ENCODE measurements around the gene AKAP10.

Gene AKAP10

DNA sequence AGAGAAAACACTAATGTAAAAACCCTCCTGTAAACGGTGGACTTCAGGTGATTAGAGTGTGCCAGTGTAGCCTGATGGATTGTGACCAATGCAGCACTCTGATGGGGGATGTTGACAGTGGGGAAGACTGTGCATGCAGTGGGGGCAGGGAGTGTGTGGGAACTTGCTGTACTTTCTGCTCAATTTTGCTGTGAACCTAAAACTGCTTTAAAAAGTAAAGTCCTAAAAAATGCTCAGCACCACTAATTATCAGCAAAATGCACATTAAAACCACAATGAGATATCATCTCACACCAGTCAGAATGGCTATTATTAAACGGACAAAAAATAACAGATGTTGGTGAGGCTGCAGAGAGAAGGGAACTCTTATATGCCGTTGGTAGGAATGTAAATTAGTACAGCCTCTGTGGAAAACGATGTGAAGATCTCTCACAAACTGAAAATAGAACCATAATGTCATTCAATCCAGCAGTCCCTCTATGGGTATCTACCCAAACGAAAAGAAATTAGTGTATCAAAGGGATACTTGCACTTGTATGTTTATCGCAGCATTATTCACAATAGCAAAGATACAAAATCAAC is 100.2 kb downstream of the AKAP10 start:
- no peaks in the 10 kb centered on the region for H3F3A ChIP-seq (ENCODE audit: insufficient read depth, low read length)
- H3K9me2 ChIP-seq (ENCODE audit: low read depth, low read length): no peaks in the 10 kb centered on the region

DNA sequence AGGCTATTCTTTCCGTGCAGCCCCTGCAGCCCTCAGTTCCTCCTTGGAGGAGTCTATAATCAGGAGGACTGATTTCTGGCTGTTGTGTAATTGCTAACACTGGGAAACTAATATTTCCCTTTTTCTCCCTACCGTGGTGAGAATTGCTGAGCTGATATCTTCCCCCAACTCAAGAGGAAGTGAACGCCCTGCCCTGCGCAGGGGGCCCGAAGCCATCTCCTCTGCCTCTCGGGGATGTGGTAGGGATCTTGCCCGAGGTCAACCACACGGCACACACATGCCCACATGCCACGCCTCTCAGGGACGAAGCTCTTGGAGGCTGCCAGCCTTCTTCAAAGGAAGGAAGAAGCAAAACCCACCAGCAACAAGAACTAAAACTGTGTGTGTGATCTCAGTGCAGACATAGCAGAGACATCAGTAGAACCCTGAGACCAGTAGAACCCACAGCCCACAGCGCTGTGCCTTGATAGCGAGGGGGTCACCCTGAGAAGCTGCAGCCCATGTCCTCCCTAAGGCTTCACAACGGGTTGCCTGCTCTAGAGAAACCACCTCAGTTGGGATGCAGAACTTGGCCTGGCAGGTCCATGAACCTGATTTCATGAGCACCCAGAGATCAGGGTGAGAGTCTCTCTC is 101.0 kb downstream of the AKAP10 start:
- H4K20me1 ChIP-seq (ENCODE audit: insufficient read depth, low read length): no peaks in the 10 kb centered on the region
- H3K36me3 ChIP-seq (ENCODE audit: insufficient read depth, low read length): no peaks in the 10 kb centered on the region
- TF ChIP-seq EZH2 (IDR thresholded peaks at IDR 0.05; ENCODE audit: borderline replicate concordance, low read length): no peak
- TF ChIP-seq, protein P1, sequence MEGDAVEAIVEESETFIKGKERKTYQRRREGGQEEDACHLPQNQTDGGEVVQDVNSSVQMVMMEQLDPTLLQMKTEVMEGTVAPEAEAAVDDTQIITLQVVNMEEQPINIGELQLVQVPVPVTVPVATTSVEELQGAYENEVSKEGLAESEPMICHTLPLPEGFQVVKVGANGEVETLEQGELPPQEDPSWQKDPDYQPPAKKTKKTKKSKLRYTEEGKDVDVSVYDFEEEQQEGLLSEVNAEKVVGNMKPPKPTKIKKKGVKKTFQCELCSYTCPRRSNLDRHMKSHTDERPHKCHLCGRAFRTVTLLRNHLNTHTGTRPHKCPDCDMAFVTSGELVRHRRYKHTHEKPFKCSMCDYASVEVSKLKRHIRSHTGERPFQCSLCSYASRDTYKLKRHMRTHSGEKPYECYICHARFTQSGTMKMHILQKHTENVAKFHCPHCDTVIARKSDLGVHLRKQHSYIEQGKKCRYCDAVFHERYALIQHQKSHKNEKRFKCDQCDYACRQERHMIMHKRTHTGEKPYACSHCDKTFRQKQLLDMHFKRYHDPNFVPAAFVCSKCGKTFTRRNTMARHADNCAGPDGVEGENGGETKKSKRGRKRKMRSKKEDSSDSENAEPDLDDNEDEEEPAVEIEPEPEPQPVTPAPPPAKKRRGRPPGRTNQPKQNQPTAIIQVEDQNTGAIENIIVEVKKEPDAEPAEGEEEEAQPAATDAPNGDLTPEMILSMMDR (IDR thresholded peaks at IDR 0.05; ENCODE audit: low read length): no peak
- no peak overlapping the region for H3K9ac ChIP-seq (ENCODE audit: low read length)
- H3K79me2 ChIP-seq (ENCODE audit: insufficient read depth, low read length): no peaks in the 10 kb centered on the region
- H3K27me3 ChIP-seq (ENCODE audit: insufficient read depth, low read length): no peaks in the 10 kb centered on the region
- no peak overlapping the region for H3K4me2 ChIP-seq (ENCODE audit: low read length)
- no peaks in the 10 kb centered on the region for H3K9me2 ChIP-seq (ENCODE audit: low read depth, low read length)
- no peaks in the 10 kb centered on the region for H3K9me3 ChIP-seq (ENCODE audit: low read length)
- H3K27ac ChIP-seq (ENCODE audit: low read depth, low read length, poor library complexity, severe bottlenecking): no peak overlapping the region
- no peaks in the 10 kb centered on the region for H3F3A ChIP-seq (ENCODE audit: insufficient read depth, low read length)
- peaks cover 4% of the 10 kb centered on the region for H3K4me1 ChIP-seq (ENCODE audit: insufficient read depth, low read length, severe bottlenecking)
- no peak overlapping the region for H2AFZ ChIP-seq (ENCODE audit: low read length)
- H3K4me3 ChIP-seq (ENCODE audit: low read depth, low read length, poor library complexity, severe bottlenecking): no peak overlapping the region

More for the DNA sequence above, 100.2 kb downstream of the AKAP10 start:
- no peaks in the 10 kb centered on the region for H3K36me3 ChIP-seq (ENCODE audit: insufficient read depth, low read length)
- H3K79me2 ChIP-seq (ENCODE audit: insufficient read depth, low read length): no peaks in the 10 kb centered on the region
- no peak overlapping the region for H3K27ac ChIP-seq (ENCODE audit: low read depth, low read length, poor library complexity, severe bottlenecking)
- no peak overlapping the region for H3K9ac ChIP-seq (ENCODE audit: low read length)
- H3K27me3 ChIP-seq (ENCODE audit: insufficient read depth, low read length): no peaks in the 10 kb centered on the region
- no peak overlapping the region for H2AFZ ChIP-seq (ENCODE audit: low read length)
- no peak overlapping the region for H3K4me2 ChIP-seq (ENCODE audit: low read length)
- no peaks in the 10 kb centered on the region for H3K9me3 ChIP-seq (ENCODE audit: low read length)
- H3K4me3 ChIP-seq (ENCODE audit: low read depth, low read length, poor library complexity, severe bottlenecking): no peak overlapping the region
- no peak for TF ChIP-seq EZH2 (IDR thresholded peaks at IDR 0.05; ENCODE audit: borderline replicate concordance, low read length)
- TF ChIP-seq, protein P1 (IDR thresholded peaks at IDR 0.05; ENCODE audit: low read length): no peak
- H3K4me1 ChIP-seq (ENCODE audit: insufficient read depth, low read length, severe bottlenecking): peaks cover 4% of the 10 kb centered on the region
- H4K20me1 ChIP-seq (ENCODE audit: insufficient read depth, low read length): no peaks in the 10 kb centered on the region

DNA sequence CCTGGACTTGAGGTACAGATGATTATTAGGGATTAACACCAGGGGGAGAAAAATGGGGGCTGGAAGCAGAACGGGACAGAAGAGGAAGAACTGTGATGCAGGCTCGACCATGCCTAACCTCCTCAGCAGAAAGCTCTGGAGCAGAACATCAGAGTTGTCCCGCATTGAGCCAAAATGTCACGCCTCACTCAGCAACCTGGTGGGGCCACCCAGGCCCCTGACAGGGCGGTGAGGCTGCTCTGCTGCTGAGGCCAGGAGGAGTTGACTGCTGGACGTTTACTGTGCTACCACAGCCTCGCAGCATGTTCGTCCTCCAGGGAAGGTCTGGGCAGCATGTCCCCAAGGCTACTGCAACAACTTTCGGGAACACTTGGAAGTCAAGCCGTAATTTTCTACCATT is 103.4 kb downstream of the AKAP10 start:
- no peaks in the 10 kb centered on the region for H3K27me3 ChIP-seq (ENCODE audit: insufficient read depth, low read length)
- no peaks in the 10 kb centered on the region for H3K79me2 ChIP-seq (ENCODE audit: insufficient read depth, low read length)
- no peaks in the 10 kb centered on the region for H4K20me1 ChIP-seq (ENCODE audit: insufficient read depth, low read length)
- no peaks in the 10 kb centered on the region for H3K9me2 ChIP-seq (ENCODE audit: low read depth, low read length)
- H3K4me2 ChIP-seq (ENCODE audit: low read length): no peak overlapping the region
- no peaks in the 10 kb centered on the region for H3K9me3 ChIP-seq (ENCODE audit: low read length)
- no peak overlapping the region for H3K27ac ChIP-seq (ENCODE audit: low read depth, low read length, poor library complexity, severe bottlenecking)
- no peak overlapping the region for H3K9ac ChIP-seq (ENCODE audit: low read length)
- TF ChIP-seq EZH2 (IDR thresholded peaks at IDR 0.05; ENCODE audit: borderline replicate concordance, low read length): no peak
- TF ChIP-seq, protein P1 (IDR thresholded peaks at IDR 0.05; ENCODE audit: low read length): no peak
- no peak overlapping the region for H2AFZ ChIP-seq (ENCODE audit: low read length)
- no peak overlapping the region for H3K4me3 ChIP-seq (ENCODE audit: low read depth, low read length, poor library complexity, severe bottlenecking)
- H3K36me3 ChIP-seq (ENCODE audit: insufficient read depth, low read length): no peaks in the 10 kb centered on the region
- H3K4me1 ChIP-seq (ENCODE audit: insufficient read depth, low read length, severe bottlenecking): peaks cover 4% of the 10 kb centered on the region
- H3F3A ChIP-seq (ENCODE audit: insufficient read depth, low read length): no peaks in the 10 kb centered on the region

Measured in OCI-LY1 (cell line).